Heart right ventricle (tissue), 16 donors: ENCODE measurements around the gene PNRC1. TPM values are rescaled to one million over a fixed set of nuclear protein-coding genes. Genes with fewer than 3 reads are reported as not detected.
"Not testable (repeated sequence)": the region's sequence is repeated elsewhere in the genome, so short reads cannot be mapped to it uniquely, and the experiment has no call there.

Experiments used
- ATAC-seq, 8 donors: fragments of 200-7000 bp; cut with Tn5 transposase; one replicate each; pipeline ENCODE4 v1.9.1; 2020; ENCODE audit warnings: mild to moderate bottlenecking in 8 of 8, moderate library complexity in 8 of 8, moderate number of reproducible peaks in 1 of 8
- DNase-seq, 2 donors: peaks; one replicate each; pipeline ENCODE4 v3.0.0-alpha.2; 2020
- H3K27ac ChIP-seq, 10 donors: fragments of 200-600 bp; sonication (generic) in 2 of 10; one replicate each; pipeline versions ENCODE4 v1.5.0 to v1.8.0; 2020 to 2022; ENCODE audit warnings: mild to moderate bottlenecking in 3 of 10
- H3K27me3 ChIP-seq, 7 donors: fragments of 200-600 bp; one replicate each; pipeline ENCODE4 v1.8.0; 2021 to 2022; ENCODE audit warnings: mild to moderate bottlenecking in 2 of 7
- H3K36me3 ChIP-seq, 9 donors: fragments of 200-600 bp; sonication (generic) in 1 of 9; one replicate each; pipeline versions ENCODE4 v1.5.0 to v1.8.0; 2020 to 2022; ENCODE audit warnings: mild to moderate bottlenecking in 2 of 9
- H3K4me1 ChIP-seq, 9 donors: fragments of 200-600 bp; sonication (generic) in 1 of 9; one replicate each; pipeline versions ENCODE4 v1.5.0 to v1.8.0; 2020 to 2022; ENCODE audit warnings: mild to moderate bottlenecking in 4 of 9
- H3K4me3 ChIP-seq, 10 donors: fragments of 200-600 bp; sonication (generic) in 2 of 10; one replicate each; pipeline versions ENCODE4 v1.5.0 to v1.8.0; 2020 to 2022; ENCODE audit warnings: mild to moderate bottlenecking in 7 of 10, moderate library complexity in 2 of 10
- H3K9me3 ChIP-seq, 11 donors: fragments of 200-600 bp in 10 of 11; sonication (generic) in 2 of 11; one replicate each; pipeline versions ENCODE4 v1.5.0 to v1.8.0; 2013 to 2022; ENCODE audit warnings: mild to moderate bottlenecking in 2 of 11, control low read depth in 1 of 11, moderate library complexity in 1 of 11
- CTCF ChIP-seq, 9 donors: fragments of 200-600 bp; sonication (generic) in 2 of 9; IDR thresholded peaks; one replicate each; pipeline versions ENCODE4 v1.5.0 to v1.8.0; 2021 to 2022; ENCODE audit warnings: antibody characterized with exemption in 9 of 9, mild to moderate bottlenecking in 5 of 9, moderate library complexity in 1 of 9
- WGBS, 2 donors: extraction: QIAGEN DNeasy Blood & Tissue Kit; methylation state at CpG; one replicate each; pipeline ENCODE4 v1.1.7; 2013; ENCODE audit warnings: inconsistent platforms in 1 of 2; 5-methylcytosine and 5-hydroxymethylcytosine counted together
- intact Hi-C, 10 donors: fragments of 100-400 bp; cut with DNase I; formaldehyde crosslinking; loops; one replicate each; pipeline versions ENCODE4 v1.11.1 to v1.14.2; 2022
- polyA plus RNA-seq, 2 donors: library from polyadenylated mRNA; stranded (reverse); fragments of 200-250 nt; gene quantifications; one replicate each; pipeline ENCODE4 v1.2.3, GENCODE V29; 2013
- total RNA-seq, 10 donors: library from RNA; stranded (reverse); fragmentation: NEBNext Ultra II Directional in 3 of 10; extraction: Animal tissue kit (Norgen Biotek cat#: 25700) in 3 of 10; gene quantifications; one replicate each; pipeline versions ENCODE4 v1.2.1 to v1.2.4, GENCODE V29; 2021 to 2023
- donor health status: Arrhythmogenic right ventricular cardiomyopathy.
- donor health status: ischemic (EF 13 %, LVEDD 7.1; RV severe dilation, severe dysfunction).
- donor health status: healthy with polysubstance abuse.
- donor health status: DM: no; HTN: yes; CAD: no.
- donor health status: DM: no; HTN: no; CAD: no.
- donor health status: ischemic (EF 25% LVEDD 6.9; RV normal size, moderate dysfunction).
- donor health status: ischemic (EF 25% LVEDD 5.7; RV mildly dilated, moderate dysfunction).
- donor health status: healthy.
- donor health status: DM: yes; HTN: yes; CAD: no.
- donor health status: Ischemic cardiomyopathy.
- donor health status: ischemic (EF 35%, LVEDD 5.7; RV mildly dilated, moderate dysfunction).
- donor health status: nonischemic (EF 11% LVEDD 7.7; RV severe dilation, severe dysfunction).
- donor health status: DM: yes; HTN: yes; CAD: no.
- donor health status: PGD.
- donor health status: ischemic (EF 29% LVEDD 5.4; RV normal size, mild dysfunction).
- donor health status: nonischemic (EF 23%, LVEDD 6.1; RV moderate dilation, normal function).

Gene PNRC1
- total and polyA plus RNA-seq, 12 donors: 45.5 to 270 (median 207) TPM

- H3K27me3 ChIP-seq: no peaks in the 10 kb centered on the region
- peaks cover 0 to 16% (median 9%) of the 10 kb centered on the region in 11 donors for H3K9me3 ChIP-seq
- H3K4me1 ChIP-seq: peaks cover 4 to 54% (median 34%) of the 10 kb centered on the region in 9 donors
- intact Hi-C loops: loop anchor here in 9 of 10 donors (1.0 to 10.0 kb wide), 7 partner anchors 43 to 52 kb away; partner anchors contain the start of gene PNRC1 (in 5 of the 9)
- TF ChIP-seq CTCF (IDR thresholded peaks at IDR 0.05): no peak
- WGBS, 2 donors: 72 to 75% methylated on average over 7 of the region's 7 CpGs
- H3K4me3 ChIP-seq: peak overlapping the region in 2 of 10 donors; percentile 19 to 20
- ATAC-seq (peak in 7 of 8 donors; percentile 7 to 50 (median 30)), DNase-seq (peak in 1 of 2 donors; percentile 30)
- no peaks in the 10 kb centered on the region for H3K36me3 ChIP-seq
- H3K27ac ChIP-seq: peak overlapping the region; percentile 65 to 95 (median 84)
Observed at GRCh38 chr6:89034586-89035251, 45.8 kb upstream of the PNRC1 start.

DNA sequence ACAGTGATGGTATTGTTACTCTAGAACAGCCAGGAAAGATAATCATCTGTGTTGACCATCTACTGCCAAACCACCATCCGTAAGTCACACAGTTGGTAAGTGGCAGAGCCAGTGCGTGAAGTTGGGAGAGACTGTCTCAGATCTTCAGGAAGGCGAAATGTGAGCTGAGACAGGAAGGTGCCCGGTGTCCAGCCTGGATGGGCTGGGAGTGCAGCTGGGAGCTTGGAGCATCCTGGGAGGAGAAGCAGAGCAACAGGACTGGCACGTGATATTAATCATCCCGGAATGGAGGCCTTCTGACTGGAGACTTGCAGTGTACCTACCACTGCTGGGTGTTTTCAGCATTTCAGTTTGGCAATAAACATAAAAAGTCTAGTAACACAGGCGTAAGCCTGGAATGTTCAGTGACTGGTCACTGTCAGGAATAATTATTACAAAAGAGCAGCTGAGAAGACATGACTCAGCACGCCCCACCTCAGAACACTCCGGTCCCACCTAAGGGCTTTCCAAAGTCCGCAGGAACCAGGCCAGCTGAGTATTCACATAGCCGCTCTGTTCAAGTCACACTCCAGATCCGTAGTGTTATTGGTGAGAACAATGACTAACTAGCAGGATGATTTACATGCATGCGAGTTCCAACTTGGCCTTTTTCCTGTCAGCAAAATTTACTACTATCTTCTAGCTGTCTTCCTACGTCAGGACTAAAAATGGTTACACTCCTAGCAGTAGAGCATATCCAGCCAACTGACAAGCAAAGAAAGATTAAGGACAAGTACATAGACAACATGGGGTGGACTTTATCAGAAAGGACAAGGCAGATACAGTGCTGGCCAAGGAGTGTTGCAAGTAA is 45.1 kb upstream of the PNRC1 start:
- peak; percentile 89 to 96 (median 93) for ATAC-seq
- H3K27me3 ChIP-seq: no peaks in the 10 kb centered on the region
- 16 to 22% methylated on average over 14 of the region's 14 CpGs for WGBS, 2 donors
- H3K4me3 ChIP-seq: peak overlapping the region in 7 of 10 donors; percentile 6 to 23 (median 19)
- intact Hi-C loops: loop anchor here in 9 of 10 donors (1.0 to 10.0 kb wide), 7 partner anchors 42 to 53 kb away; partner anchors contain the start of gene PNRC1 (in 6 of the 9)
- peaks cover 4 to 54% (median 34%) of the 10 kb centered on the region in 9 donors for H3K4me1 ChIP-seq
- peak; percentile 70 to 77 for DNase-seq
- H3K36me3 ChIP-seq: no peaks in the 10 kb centered on the region
- H3K27ac ChIP-seq: peak overlapping the region; percentile 65 to 95 (median 84)
- TF ChIP-seq CTCF (IDR thresholded peaks at IDR 0.05): no peak
- peaks cover 0 to 16% (median 9%) of the 10 kb centered on the region in 11 donors for H3K9me3 ChIP-seq

DNA sequence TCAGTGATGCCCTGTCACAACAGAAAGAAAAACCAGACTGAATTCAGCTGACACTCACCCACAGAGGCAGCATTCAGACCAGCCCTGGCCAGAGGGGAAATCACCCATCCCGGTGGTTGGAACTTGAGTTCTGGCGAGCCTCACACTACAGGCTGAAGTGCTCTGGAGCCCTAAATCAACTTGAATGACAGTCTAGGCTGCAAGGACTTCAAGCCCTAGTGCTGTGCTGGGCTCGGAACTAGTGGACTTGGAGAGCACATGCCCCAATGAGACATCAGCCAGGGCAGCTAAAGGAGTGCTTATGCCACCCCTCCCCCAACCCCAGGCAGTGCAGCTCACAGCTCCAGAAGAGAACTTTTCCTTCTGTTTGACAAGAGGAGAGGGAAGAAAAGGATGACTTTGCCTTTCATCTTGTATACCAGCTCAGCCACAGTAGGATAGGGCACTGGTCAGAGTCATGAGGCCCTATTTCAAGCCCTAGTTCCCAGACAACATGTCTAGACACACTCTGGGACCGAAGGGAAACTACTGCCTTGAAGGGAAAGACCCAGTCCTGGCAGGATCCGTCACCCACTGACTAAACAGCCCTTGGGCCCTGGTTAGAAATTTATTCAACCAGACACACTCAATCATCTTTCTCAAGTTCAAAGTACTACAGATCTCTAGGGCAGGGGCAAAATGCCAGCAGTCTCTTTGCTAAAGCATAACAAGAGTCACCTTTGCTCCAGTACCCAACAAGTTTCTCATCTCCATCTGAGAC is 43.2 kb upstream of the PNRC1 start:
- Histone ChIP-seq H3K4me1 (peaks cover 4 to 53% (median 32%) of the 10 kb centered on the region in 9 donors), H3K4me3 (no peak overlapping the region), H3K27ac (peak overlapping the region in 2 of 10 donors; percentile 83 to 95), H3K9me3 (peaks cover 0 to 16% (median 9%) of the 10 kb centered on the region in 11 donors), H3K36me3 (no peaks in the 10 kb centered on the region), H3K27me3 (no peaks in the 10 kb centered on the region)
- intact Hi-C loops: loop anchor here in 5 of 10 donors (2.0 to 10.0 kb wide), 5 partner anchors 40 to 55 kb away; partner anchors contain the start of gene PNRC1 (in 2 of the 5)
- no peak for TF ChIP-seq CTCF (IDR thresholded peaks at IDR 0.05)
- DNase-seq (no peak), ATAC-seq (no peak)
- 72 to 76% methylated on average over 5 of the region's 5 CpGs for WGBS, 2 donors

GRCh38 chr6:89037901-89038293 is 42.7 kb upstream of the PNRC1 start:
- H3K36me3 ChIP-seq, DNase-seq, H3K4me3 ChIP-seq, ATAC-seq, H3K27me3 ChIP-seq: not testable (repeated sequence)
- H3K4me1 ChIP-seq: peaks cover 4 to 47% (median 27%) of the 10 kb centered on the region in 9 donors
- intact Hi-C loops: loop anchor here in 5 of 10 donors (2.0 to 10.0 kb wide), 5 partner anchors 39 to 56 kb away; partner anchors contain the start of gene PNRC1 (in 2 of the 5)
- peaks cover 0 to 16% (median 9%) of the 10 kb centered on the region in 11 donors for H3K9me3 ChIP-seq
- H3K27ac ChIP-seq: peak overlapping the region in 1 of 10 donors; percentile 95
